CD4-positive, alpha-beta memory T cell (primary cell): Measurements from ENCODE around the gene KCTD17. TPM values are rescaled to one million over a fixed set of nuclear protein-coding genes. Genes with fewer than 3 reads are reported as not detected.

Experiments
- CTCF ChIA-PET: fragments of 350-600 bp; sonication (Branson Sonifier 250); formaldehyde crosslinking; loops from one replicate; lab custom pipeline; 2021; ENCODE audit warnings: inconsistent platforms; ENCODE audit not compliant: partially characterized antibody; lab: Charles Lee
- POLR2A ChIA-PET: fragments of 350-600 bp; sonication (Branson Sonifier 250); formaldehyde crosslinking; loops from one replicate; lab custom pipeline; 2021; ENCODE audit not compliant: partially characterized antibody; lab: Charles Lee
- DNase-seq, 5 donors: peaks; one replicate each; pipeline versions ENCODE4 v3.0.0 to v3.0.0-alpha.2; 2020 to 2022; ENCODE audit warnings: mixed read lengths in 1 of 5
- H3K27ac ChIP-seq: one replicate; pipeline ENCODE4 v1.7.0; 2013; ENCODE audit warnings: low read depth, low read length
- H3K27me3 ChIP-seq: 2 replicates; pipeline ENCODE4 v1.7.0; 2013; ENCODE audit warnings: mild to moderate bottlenecking, low read length, moderate library complexity; ENCODE audit not compliant: insufficient read depth
- H3K36me3 ChIP-seq: 2 replicates; pipeline ENCODE4 v1.7.0; 2013; ENCODE audit warnings: mild to moderate bottlenecking, low read length, moderate library complexity; ENCODE audit not compliant: insufficient read depth
- H3K4me1 ChIP-seq: 2 replicates; pipeline ENCODE4 v1.7.0; 2013; ENCODE audit warnings: mild to moderate bottlenecking, low read length, moderate library complexity; ENCODE audit not compliant: insufficient read depth
- H3K4me3 ChIP-seq, 2 donors: one replicate each; pipeline ENCODE4 v1.7.0; 2013; ENCODE audit warnings: low read length in 2 of 2, mild to moderate bottlenecking in 1 of 2
- H3K9me3 ChIP-seq, 2 donors: one replicate each; pipeline ENCODE4 v1.7.0; 2013; ENCODE audit warnings: low read length in 2 of 2, control low read depth in 1 of 2; ENCODE audit not compliant: control insufficient read depth in 1 of 2
- H3K27ac Mint-ChIP-seq, 7 donors: one replicate each; pipeline ENCODE4 v1.8.0; 2020 to 2021; ENCODE audit warnings: mixed read lengths in 7 of 7, mild to moderate bottlenecking in 6 of 7, inconsistent platforms in 3 of 7, moderate library complexity in 3 of 7
- H3K27me3 Mint-ChIP-seq, 2 donors: one replicate each; pipeline ENCODE4 v1.8.0; 2020 to 2021; ENCODE audit warnings: mixed read lengths in 2 of 2
- H3K36me3 Mint-ChIP-seq, 2 donors: one replicate each; pipeline ENCODE4 v1.8.0; 2020 to 2021; ENCODE audit warnings: mixed read lengths in 2 of 2, inconsistent platforms in 1 of 2, mild to moderate bottlenecking in 1 of 2
- H3K4me1 Mint-ChIP-seq, 4 donors: one replicate each; pipeline ENCODE4 v1.8.0; 2020 to 2021; ENCODE audit warnings: mixed read lengths in 4 of 4, mild to moderate bottlenecking in 1 of 4
- H3K4me3 Mint-ChIP-seq, 8 donors: one replicate each; pipeline ENCODE4 v1.8.0; 2020 to 2021; ENCODE audit warnings: mixed read lengths in 8 of 8, mild to moderate bottlenecking in 7 of 8, moderate library complexity in 6 of 8, inconsistent platforms in 3 of 8
- H3K9me3 Mint-ChIP-seq, 8 donors: one replicate each; pipeline ENCODE4 v1.8.0; 2020 to 2021; ENCODE audit warnings: mixed read lengths in 8 of 8, mild to moderate bottlenecking in 5 of 8, inconsistent platforms in 3 of 8, moderate library complexity in 1 of 8
- intact Hi-C: fragments of 100-400 bp; cut with micrococcal nuclease; formaldehyde crosslinking; loops from one replicate; pipeline ENCODE4 v1.15.1; 2023
- polyA plus RNA-seq, 2 donors: library from polyadenylated mRNA; unstranded; fragments of 300-500 nt; fragmentation: Illumina TruSeq; gene quantifications; one replicate each; pipeline ENCODE4 v1.2.3, GENCODE V29; 2021
- total RNA-seq, 2 experiments: library from RNA; stranded (reverse); gene quantifications; one replicate each; pipeline ENCODE4 v1.2.3, GENCODE V29; 2021

The KCTD17 gene
- total and polyA plus RNA-seq, 4 experiments from 2014 or later = 9.0 to 33.4 (median 22.7) TPM

DNA sequence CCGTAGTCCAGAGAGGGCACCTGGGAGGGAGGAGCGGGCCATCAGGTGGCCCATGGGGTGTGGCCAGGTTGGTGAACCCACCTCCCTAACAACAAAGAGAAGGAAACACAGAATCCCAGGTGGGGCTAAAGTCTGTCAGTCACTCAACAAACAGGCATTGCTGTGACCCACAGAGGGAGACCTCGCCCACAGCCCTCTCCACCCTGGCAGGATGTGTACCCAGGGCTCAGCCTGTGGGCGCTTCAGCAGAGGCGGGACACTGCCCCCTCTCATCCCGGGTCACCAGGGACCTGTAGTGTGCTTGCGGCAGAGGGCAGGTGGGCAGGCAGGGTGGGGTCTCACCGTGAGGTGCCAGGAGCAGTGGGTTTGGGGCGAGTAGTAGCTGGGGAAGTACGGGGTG, 32.8 kb downstream of the KCTD17 start:
- Histone ChIP-seq H3K4me1 (peaks cover 23% of the 10 kb centered on the region), H3K27me3 (no peaks in the 10 kb centered on the region), H3K9me3 (no peaks in the 10 kb centered on the region), H3K36me3 (no peaks in the 10 kb centered on the region), H3K4me3 (no peak overlapping the region), H3K27ac (no peak overlapping the region)
- H3K27ac Mint-ChIP-seq = peak overlapping the region in 1 of 7 donors; percentile 46
- peaks cover 0 to 3% of the 10 kb centered on the region in 2 donors for H3K27me3 Mint-ChIP-seq
- peaks cover 15 to 47% (median 31%) of the 10 kb centered on the region in 4 donors for H3K4me1 Mint-ChIP-seq
- no peak overlapping the region for H3K4me3 Mint-ChIP-seq
- peaks cover 0 to 3% of the 10 kb centered on the region in 2 donors for H3K36me3 Mint-ChIP-seq
- H3K9me3 Mint-ChIP-seq = no peaks in the 10 kb centered on the region
- ChIA-PET CTCF (no interaction called here), POLR2A (no interaction called here)
- intact Hi-C loops = no loop called here
- DNase-seq = no peak

DNA sequence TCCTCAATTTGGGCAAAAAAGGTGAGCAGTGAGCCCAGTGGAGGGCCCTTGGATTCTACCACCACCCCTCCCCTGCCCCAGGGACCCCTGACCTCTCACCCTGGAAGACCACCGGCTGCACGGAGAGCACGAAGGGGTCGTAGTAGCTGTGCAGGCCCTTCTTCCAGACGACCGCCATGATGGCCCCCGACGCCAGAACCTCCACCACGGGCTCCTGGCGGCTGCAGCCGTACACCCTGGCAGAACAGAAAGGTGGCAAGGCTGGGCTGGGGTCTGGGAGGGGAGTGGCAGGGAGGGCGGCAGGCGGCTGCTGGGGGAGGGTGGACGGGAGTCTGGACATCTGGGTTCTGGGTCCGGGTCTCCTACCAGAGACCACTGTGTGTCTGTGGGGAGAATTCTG, 34.6 kb downstream of the KCTD17 start:
- Histone ChIP-seq H3K27me3 (no peaks in the 10 kb centered on the region), H3K4me3 (no peak overlapping the region), H3K9me3 (no peaks in the 10 kb centered on the region), H3K36me3 (no peaks in the 10 kb centered on the region), H3K4me1 (peaks cover 6% of the 10 kb centered on the region), H3K27ac (no peak overlapping the region)
- Mint-ChIP-seq H3K27ac (no peak overlapping the region), H3K36me3 (no peaks in the 10 kb centered on the region), H3K4me3 (no peak overlapping the region), H3K9me3 (no peaks in the 10 kb centered on the region), H3K27me3 (no peaks in the 10 kb centered on the region), H3K4me1 (peaks cover 3 to 33% (median 18%) of the 10 kb centered on the region in 4 donors)
- CTCF ChIA-PET = interaction anchor here (2.0 kb wide), 1 partner anchor 10 kb away, joined by 6 read pairs; no protein-coding TSS in a partner anchor
- intact Hi-C loops = no loop called here
- POLR2A ChIA-PET = no interaction called here
- peak in 1 of 5 donors; percentile 1 for DNase-seq

DNA sequence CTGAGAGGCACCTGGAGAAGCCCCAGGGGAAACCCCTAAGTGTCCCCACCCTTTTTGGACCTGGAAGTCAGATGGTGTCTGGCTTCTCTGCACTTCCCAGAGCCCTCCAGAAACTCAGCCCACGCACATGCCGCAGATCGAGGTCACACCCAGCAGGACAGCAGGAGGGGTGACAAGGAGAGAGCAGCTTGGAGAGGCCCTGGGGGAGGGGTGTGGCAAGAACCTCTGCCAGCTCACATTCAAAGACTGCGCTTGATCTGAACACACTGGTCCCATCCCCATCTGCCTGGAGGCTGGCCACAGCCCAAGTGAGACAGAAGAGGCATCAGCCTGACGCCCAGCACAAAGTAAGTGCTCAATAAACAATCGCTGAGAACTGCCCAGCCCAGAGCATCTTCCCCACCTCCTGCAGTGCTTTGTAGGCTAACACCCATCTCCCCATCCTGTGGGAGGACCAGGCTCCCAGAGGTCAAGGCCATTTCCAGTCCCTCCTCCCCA, 36.6 kb downstream of the KCTD17 start:
- Mint-ChIP-seq H3K36me3 (no peaks in the 10 kb centered on the region), H3K4me3 (no peak overlapping the region), H3K4me1 (peaks cover 1 to 16% (median 8%) of the 10 kb centered on the region in 4 donors), H3K27me3 (no peaks in the 10 kb centered on the region), H3K9me3 (no peaks in the 10 kb centered on the region), H3K27ac (peak overlapping the region in 1 of 7 donors; percentile 18)
- H3K27me3 ChIP-seq = no peaks in the 10 kb centered on the region
- ChIA-PET POLR2A (interaction anchor here (0.8 kb wide), 1 partner anchor 35 kb away, joined by 3 read pairs; no protein-coding TSS in a partner anchor), CTCF (interaction anchor here (2.0 kb wide), 1 partner anchor 11 kb away, joined by 6 read pairs; no protein-coding TSS in a partner anchor)
- no peak overlapping the region for H3K27ac ChIP-seq
- no peaks in the 10 kb centered on the region for H3K36me3 ChIP-seq
- DNase-seq = no peak
- no peaks in the 10 kb centered on the region for H3K9me3 ChIP-seq
- intact Hi-C loops = no loop called here
- H3K4me3 ChIP-seq = no peak overlapping the region
- peaks cover 6% of the 10 kb centered on the region for H3K4me1 ChIP-seq

- H3K27ac ChIP-seq = no peak overlapping the region
- Mint-ChIP-seq H3K4me1 (peaks cover 0 to 12% (median 6%) of the 10 kb centered on the region in 4 donors), H3K36me3 (no peaks in the 10 kb centered on the region), H3K27ac (peak overlapping the region in 5 of 7 donors; percentile 18 to 77 (median 41)), H3K27me3 (no peaks in the 10 kb centered on the region), H3K9me3 (no peaks in the 10 kb centered on the region), H3K4me3 (peak overlapping the region in 1 of 8 donors; percentile 43)
- H3K4me1 ChIP-seq = peaks cover 6% of the 10 kb centered on the region
- CTCF ChIA-PET = no interaction called here
- H3K4me3 ChIP-seq = no peak overlapping the region
- H3K9me3 ChIP-seq = no peaks in the 10 kb centered on the region
- no peaks in the 10 kb centered on the region for H3K27me3 ChIP-seq
- POLR2A ChIA-PET = interaction anchor here (2.2 kb wide), 1 partner anchor 9 kb away, joined by 6 read pairs; no protein-coding TSS in a partner anchor
- H3K36me3 ChIP-seq = no peaks in the 10 kb centered on the region
- no peak for DNase-seq
- intact Hi-C loops = no loop called here
These were observed 37.3 kb downstream of the KCTD17 start for GRCh38 chr22:37088750-37089408.

- Mint-ChIP-seq H3K27me3 (peaks cover 0 to 2% of the 10 kb centered on the region in 2 donors), H3K4me1 (peaks cover 0 to 12% (median 6%) of the 10 kb centered on the region in 4 donors), H3K27ac (no peak overlapping the region), H3K4me3 (no peak overlapping the region), H3K36me3 (no peaks in the 10 kb centered on the region), H3K9me3 (no peaks in the 10 kb centered on the region)
- Histone ChIP-seq H3K27me3 (no peaks in the 10 kb centered on the region), H3K27ac (no peak overlapping the region), H3K4me3 (no peak overlapping the region), H3K36me3 (no peaks in the 10 kb centered on the region), H3K4me1 (peaks cover 6% of the 10 kb centered on the region), H3K9me3 (no peaks in the 10 kb centered on the region)
- intact Hi-C loops = no loop called here
- ChIA-PET CTCF (no interaction called here), POLR2A (interaction anchor here (2.2 kb wide), 1 partner anchor 10 kb away, joined by 6 read pairs; no protein-coding TSS in a partner anchor)
- DNase-seq = no peak
These were observed 37.9 kb downstream of the KCTD17 start for GRCh38 chr22:37089434-37089833.

DNA sequence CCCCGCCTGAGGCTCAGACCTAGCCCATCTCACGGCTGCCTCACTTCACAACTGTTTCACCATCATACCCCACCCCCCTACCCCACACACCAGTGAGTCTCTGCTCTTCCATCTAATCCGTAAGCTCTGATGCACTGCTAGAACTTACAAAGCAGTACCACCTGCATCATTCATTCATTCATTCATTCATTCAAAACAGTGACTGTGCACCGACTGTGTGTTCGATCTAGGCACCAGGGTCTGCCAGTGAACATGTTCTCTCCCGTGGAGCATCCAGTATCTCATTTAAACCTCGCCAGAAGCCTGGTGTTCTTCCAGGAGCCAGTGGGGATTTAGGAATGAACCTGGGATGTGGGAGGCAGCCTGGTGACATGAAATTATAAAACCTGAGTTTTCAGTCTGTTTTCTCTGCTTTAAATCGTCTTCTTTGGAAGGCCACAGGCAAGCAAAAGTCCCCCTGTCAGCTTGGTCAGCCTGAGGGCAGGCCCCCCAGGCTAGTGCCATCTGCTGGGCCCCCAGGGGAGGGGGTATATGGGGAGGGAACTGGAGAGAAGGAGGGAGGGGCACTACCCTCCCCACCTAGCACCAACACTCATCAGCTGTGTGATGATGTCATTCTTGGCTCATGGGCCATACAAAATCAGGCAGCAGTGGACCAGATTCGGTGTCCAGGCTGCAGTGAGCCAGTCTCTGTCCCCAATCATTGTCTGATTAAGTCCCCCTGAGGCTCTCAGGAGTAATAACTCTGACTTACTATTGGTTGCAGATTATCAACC, 39.6 kb downstream of the KCTD17 start:
- peaks cover 0 to 2% (median 0%) of the 10 kb centered on the region in 8 donors for H3K9me3 Mint-ChIP-seq
- Histone ChIP-seq H3K36me3 (no peaks in the 10 kb centered on the region), H3K4me3 (no peak overlapping the region), H3K27ac (no peak overlapping the region), H3K4me1 (peaks cover 6% of the 10 kb centered on the region), H3K9me3 (no peaks in the 10 kb centered on the region), H3K27me3 (no peaks in the 10 kb centered on the region)
- DNase-seq = no peak
- no peaks in the 10 kb centered on the region for H3K36me3 Mint-ChIP-seq
- no peak overlapping the region for H3K27ac Mint-ChIP-seq
- no peak overlapping the region for H3K4me3 Mint-ChIP-seq
- peaks cover 0 to 12% (median 6%) of the 10 kb centered on the region in 4 donors for H3K4me1 Mint-ChIP-seq
- ChIA-PET POLR2A (interaction anchor here (2.2 kb wide), 1 partner anchor 11 kb away, joined by 6 read pairs; no protein-coding TSS in a partner anchor), CTCF (interaction anchor here (1.1 kb wide), 1 partner anchor 11 kb away, joined by 3 read pairs; no protein-coding TSS in a partner anchor)
- H3K27me3 Mint-ChIP-seq = peaks cover 6 to 7% of the 10 kb centered on the region in 2 donors
- intact Hi-C loops = no loop called here

- no peak overlapping the region for H3K4me3 Mint-ChIP-seq
- Histone ChIP-seq H3K9me3 (no peaks in the 10 kb centered on the region), H3K4me1 (peaks cover 6% of the 10 kb centered on the region), H3K27ac (no peak overlapping the region), H3K27me3 (no peaks in the 10 kb centered on the region), H3K4me3 (no peak overlapping the region), H3K36me3 (no peaks in the 10 kb centered on the region)
- H3K9me3 Mint-ChIP-seq = peaks cover 0 to 2% (median 0%) of the 10 kb centered on the region in 8 donors
- H3K27ac Mint-ChIP-seq = peak overlapping the region in 1 of 7 donors; percentile 14
- H3K36me3 Mint-ChIP-seq = no peaks in the 10 kb centered on the region
- POLR2A ChIA-PET = no interaction called here
- no peak for DNase-seq
- H3K27me3 Mint-ChIP-seq = peaks cover 7% of the 10 kb centered on the region in 2 donors
- intact Hi-C loops = no loop called here
- peaks cover 0 to 12% (median 6%) of the 10 kb centered on the region in 4 donors for H3K4me1 Mint-ChIP-seq
- CTCF ChIA-PET = interaction anchor here (1.1 kb wide), 1 partner anchor 12 kb away, joined by 3 read pairs; no protein-coding TSS in a partner anchor
These were observed 40.5 kb downstream of the KCTD17 start for GRCh38 chr22:37091994-37092393.
